ENCODE measurements around the gene CARS2. TPM values are rescaled to one million over a fixed set of nuclear protein-coding genes. Genes with fewer than 3 reads are reported as not detected.
"Not testable (repeated sequence)": the region's sequence is repeated elsewhere in the genome, so short reads cannot be mapped to it uniquely, and the experiment has no call there.

The CARS2 gene, protein sequence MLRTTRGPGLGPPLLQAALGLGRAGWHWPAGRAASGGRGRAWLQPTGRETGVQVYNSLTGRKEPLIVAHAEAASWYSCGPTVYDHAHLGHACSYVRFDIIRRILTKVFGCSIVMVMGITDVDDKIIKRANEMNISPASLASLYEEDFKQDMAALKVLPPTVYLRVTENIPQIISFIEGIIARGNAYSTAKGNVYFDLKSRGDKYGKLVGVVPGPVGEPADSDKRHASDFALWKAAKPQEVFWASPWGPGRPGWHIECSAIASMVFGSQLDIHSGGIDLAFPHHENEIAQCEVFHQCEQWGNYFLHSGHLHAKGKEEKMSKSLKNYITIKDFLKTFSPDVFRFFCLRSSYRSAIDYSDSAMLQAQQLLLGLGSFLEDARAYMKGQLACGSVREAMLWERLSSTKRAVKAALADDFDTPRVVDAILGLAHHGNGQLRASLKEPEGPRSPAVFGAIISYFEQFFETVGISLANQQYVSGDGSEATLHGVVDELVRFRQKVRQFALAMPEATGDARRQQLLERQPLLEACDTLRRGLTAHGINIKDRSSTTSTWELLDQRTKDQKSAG
- total RNA-seq (2014; rRNA removed; shearing (Covaris generic)), result 88.3 and 107 TPM in 2 replicates

DNA sequence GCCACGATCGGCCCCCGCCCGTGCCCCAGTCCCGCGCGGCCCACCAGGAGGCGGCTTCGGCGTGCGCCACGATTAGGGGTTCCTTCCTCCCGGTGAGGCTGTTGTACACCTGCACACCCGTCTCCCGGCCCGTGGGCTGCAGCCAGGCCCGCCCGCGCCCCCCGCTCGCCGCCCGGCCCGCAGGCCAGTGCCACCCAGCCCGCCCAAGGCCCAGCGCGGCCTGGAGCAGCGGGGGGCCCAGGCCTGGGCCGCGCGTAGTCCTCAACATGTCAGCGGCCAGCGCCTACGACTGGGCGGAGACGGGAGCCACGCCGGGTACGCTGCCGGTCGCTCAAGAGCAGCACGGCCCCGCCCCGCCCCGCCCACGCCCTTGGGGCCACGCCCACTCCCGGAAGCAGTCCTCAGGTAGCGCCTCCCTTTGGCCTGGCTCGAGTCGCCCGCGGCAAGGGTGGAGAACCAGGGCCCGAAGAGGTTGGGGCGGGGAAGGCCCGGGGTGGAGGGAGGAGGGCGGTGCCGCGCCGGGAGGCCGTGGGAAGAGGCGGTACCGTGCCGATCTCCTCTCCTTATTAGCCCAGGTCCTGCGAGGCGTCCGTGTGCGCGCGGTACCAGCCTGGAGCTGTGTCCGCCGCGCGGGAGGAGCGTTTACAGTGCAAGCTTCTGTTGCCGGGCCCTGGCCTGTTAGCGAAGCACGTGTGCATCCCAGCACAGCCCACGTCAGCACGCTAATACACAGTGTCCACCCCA, at the start of gene CARS2:
CARS2 (minus strand) TSS at position 291 of the 744 bp plus-strand sequence; CDS start at position 268, 23 bp downstream.
- DNase-seq (ENCODE audit: low spot score), result peak; percentile 99

DNA sequence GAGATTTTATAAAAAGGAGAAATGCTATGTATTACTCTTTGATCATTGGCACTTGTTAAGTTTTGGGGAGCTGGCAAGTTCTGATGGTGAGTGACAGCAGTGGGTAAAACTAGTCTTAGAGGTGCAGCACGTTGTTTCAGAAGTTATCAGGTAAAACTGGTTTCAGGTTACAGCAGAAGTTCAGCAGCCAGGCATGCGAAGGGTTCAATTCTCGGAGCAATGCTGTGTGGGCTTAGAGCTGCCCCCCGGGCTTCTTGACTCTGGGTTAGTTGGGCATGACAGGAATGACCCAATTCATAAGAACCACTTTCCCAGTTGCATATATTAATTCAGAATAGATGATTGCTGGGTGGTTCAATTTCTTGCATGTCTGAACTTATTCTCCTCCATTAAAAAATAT, 42.4 kb upstream of the CARS2 start:
- no peak for DNase-seq (ENCODE audit: low spot score)

DNA sequence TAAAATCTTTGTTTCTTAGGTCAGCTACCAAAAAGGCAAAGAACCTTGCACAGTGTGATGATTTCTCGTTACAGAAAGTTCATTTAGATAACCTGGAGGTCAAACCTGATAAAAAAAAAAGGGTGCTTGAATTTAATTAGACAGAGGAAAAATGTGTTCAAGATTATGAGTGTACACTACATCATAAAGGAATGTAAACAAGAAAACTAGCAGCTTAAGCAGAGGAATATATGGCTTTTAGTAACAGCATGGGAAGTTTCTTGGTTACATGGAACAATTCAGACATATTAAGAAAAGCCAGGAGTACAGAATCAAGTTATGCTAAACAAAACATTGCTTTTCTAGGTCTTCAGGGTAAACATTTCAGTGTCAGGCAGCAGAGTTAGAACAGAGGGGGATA, 40.5 kb upstream of the CARS2 start:
- no peak for DNase-seq (ENCODE audit: low spot score)

DNA sequence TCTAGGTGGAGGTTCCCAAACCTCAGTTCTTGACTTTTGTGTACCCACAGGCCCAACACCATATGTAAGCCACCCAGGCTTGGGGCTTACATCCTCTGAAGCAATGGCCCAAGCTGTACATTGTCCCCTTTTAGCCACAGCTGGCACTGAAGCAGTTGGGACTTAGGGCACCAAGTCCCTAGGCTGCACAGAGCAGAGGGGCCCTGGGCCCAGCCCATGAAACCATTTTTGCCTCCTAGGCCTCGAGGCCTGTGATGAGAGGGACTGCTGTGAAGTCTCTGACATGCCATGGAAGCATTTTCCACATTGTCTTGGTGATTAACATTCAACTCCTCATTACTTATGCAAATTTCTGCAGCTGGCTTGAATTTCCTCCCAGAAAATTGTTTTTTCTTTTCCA, 37.8 kb upstream of the CARS2 start:
- DNase-seq (ENCODE audit: low spot score), result no peak

DNA sequence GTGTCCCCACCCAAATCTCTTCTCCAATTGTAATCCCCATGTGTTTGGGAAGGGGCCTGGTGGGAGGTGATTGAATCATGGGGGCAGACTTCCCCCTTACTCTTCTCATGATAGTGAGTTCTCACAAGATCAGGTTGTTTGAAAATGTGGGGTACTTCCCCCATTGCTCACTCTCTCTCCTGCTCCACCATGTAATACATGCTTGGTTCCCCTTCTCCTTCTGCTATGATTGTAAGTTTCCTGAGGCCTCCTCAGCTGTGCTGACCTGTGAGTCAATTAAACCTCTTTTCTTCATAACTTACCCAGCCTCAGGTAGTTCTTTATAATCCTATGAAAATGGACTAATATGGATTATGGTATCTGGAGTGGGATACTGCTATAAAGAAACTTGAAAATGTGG, 31.6 kb upstream of the CARS2 start:
- no peak for DNase-seq (ENCODE audit: low spot score)

DNA sequence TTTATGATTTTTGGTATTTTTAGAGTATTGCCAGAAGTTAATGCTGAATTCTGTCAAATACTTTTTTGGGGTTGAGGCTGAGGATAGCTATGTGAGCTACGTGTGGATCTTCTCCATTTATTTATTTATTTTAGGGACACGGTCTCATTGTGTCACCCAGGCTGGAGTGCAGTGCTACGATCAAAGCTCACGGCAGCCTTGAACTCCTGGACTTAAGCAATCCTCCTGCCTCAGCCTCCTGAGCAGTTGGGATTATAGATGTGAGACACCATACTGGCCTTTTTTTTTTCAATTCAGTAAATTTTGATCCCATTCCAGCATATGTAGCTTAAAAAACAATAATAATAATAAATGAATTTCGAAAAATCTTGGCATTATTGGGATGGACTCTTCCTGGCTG, 28.6 kb upstream of the CARS2 start:
- DNase-seq (ENCODE audit: low spot score), result no peak

DNA sequence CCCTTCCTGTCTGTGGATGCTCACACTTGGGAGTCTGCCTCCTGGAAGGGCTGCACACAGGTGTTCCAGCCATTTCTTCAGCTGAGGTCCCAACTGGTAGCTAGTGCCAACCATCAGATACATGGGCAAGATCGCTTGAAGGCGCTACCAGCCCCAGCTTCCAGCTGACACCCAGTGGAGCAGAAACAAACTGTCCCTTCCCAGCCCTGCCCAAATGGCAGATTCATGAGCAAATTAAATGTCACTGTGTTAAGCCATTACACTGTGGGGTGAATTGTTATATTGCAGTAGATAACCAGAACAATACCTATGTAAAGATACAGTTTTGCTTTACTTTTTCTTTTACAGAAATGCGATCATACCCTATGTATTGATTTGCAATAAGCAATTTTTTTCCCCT, 25.2 kb upstream of the CARS2 start:
- DNase-seq (ENCODE audit: low spot score), result no peak

DNA sequence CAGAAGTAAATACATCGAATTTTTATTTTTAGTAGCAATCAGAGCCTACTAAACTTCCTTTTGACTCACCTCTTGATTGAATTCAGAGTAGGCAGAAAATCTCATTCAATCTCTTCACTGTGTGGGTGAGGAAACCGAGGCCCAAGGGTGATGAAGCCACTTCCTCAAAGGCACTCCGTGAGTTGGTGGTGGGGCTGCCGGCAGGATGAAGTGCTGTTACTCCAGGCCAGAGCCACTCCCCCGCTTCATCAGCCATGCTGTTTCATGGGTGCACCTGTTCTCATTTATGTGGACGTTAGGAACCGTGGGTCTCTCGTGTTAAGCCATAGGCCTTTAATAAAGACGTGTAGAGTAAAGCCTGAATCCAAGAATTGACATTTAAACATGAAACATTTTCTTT, 20.8 kb upstream of the CARS2 start:
- no peak for DNase-seq (ENCODE audit: low spot score)

DNA sequence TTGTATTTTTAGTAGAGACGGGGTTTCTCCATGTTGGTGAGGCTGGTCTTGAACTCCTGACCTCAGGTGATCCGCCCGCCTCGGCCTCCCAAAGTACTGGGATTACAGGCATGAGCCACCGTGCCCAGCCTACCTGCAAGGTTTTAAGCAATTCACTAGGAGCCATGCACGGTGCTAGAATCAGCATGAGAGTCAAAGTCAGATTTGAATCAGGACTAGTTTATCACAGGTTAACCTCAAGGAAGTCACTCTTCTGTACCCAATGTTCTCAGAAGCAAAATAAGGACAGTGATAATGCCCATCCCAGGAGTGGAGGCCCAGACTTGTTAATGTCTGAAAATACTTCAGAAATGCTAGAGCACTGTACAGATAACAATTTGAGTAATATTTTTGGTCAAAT, 20.2 kb upstream of the CARS2 start:
- not testable (repeated sequence) for DNase-seq (ENCODE audit: low spot score)

DNA sequence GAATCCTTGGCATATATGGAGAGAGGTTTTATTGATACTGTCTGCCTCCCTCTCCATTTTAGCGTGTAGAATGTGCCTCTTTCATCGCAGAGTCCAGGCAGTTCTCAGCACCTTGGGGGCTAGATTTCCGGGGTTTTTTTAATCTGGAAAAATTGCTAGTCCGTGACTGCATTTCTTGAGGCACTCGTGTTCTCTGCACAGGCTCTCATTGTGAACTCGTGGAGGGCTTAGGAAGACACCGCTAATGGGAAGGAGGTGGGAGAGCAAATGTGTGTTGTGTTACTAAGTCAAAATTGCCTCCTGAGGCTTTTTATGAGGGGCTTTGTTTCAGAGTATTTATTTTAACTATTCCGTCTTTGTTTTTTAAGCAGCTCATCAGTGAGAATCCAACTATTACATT, 17.7 kb upstream of the CARS2 start:
- DNase-seq (ENCODE audit: low spot score), result no peak

DNA sequence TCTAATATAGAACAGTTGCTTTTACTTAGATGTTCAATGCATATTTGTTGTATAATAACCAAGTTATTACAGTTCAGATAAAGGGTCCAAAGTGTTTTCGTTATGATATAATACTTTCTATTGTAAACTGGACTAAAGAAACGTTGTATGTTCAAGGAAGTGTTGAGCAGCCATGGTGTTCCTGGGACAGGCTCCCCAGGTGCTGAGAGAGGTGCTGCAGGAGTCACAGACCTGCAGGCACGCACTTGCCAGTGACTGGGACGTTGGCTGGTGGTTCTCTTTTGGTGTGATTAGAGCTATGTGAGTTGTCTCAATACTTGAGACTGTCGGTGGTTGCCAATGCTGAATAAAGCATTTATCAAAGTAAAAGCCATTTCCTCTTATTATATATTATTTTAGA, 17.1 kb upstream of the CARS2 start:
- DNase-seq (ENCODE audit: low spot score), result no peak

DNA sequence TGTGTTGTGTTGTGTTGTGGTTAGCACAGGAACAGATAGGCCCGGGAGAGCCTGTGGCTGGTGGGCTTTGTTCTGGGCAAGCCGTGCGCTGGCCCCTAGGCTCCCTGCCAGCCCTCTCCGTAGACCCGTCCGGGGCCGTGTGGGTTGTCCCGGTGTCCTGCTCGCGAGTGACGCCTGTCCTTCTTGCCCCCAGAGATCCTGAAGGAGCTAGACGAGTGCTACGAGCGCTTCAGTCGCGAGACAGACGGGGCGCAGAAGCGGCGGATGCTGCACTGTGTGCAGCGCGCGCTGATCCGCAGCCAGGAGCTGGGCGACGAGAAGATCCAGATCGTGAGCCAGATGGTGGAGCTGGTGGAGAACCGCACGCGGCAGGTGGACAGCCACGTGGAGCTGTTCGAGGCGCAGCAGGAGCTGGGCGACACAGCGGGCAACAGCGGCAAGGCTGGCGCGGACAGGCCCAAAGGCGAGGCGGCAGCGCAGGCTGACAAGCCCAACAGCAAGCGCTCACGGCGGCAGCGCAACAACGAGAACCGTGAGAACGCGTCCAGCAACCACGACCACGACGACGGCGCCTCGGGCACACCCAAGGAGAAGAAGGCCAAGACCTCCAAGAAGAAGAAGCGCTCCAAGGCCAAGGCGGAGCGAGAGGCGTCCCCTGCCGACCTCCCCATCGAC, 13.3 kb upstream of the CARS2 start:
- DNase-seq (ENCODE audit: low spot score), result no peak

DNA sequence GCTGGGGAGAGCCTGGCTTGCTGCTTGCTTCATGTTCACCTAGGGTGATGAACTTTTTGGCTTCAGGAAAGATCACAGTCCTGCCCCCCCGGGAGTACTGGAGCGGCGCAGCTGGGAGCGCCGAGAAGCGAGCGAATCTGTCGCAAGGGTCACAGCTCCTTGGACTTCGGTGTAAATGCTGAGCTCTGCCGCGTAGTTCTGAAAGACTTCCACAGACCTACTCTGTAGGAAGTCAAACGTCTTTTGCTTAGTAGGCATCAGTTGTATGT, 10.3 kb upstream of the CARS2 start:
- DNase-seq (ENCODE audit: low spot score), result peak; percentile 69

DNA sequence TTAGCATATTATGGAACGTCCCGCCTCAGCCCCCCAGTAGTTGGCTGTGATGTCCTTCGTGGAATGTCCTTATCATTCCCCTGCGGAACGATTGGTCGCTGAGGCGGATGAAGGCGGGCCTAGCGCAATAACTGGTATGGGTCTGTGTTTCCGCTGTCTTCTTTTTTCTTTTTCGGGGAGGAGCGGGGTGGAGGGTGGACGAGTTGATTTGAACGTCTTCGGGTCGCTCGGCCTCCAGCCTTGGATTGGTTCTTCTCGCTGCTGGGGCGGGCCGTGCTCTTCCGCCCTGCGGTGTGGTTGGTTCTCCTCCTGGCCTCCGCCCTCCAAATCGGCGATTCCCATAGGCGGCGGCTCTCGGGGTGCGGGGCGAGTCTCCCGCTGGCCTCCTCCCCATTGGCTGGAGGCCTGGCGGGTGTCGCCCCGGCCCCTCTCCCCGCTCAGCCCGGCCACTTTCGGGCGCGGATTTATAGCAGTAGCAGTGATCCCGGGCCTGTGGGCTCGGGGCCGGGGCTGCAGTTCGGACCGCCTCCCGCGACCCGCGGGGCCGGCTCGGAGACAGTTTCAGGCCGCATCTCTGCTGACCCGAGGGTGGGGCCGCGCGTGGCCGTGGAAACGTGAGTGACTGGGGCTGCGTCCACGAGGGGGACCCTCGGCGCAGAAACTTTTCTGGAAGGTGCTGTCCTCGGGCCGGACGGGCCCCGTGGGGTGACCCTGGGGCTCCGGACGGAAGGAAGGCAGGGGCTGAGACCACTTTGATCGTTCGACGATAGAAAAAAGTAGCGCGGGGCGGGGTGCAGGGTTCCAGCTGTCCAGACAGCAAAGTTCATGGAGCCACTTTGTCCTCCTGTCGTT, 9.7 kb upstream of the CARS2 start:
- peak; percentile 100 for DNase-seq (ENCODE audit: low spot score)

DNA sequence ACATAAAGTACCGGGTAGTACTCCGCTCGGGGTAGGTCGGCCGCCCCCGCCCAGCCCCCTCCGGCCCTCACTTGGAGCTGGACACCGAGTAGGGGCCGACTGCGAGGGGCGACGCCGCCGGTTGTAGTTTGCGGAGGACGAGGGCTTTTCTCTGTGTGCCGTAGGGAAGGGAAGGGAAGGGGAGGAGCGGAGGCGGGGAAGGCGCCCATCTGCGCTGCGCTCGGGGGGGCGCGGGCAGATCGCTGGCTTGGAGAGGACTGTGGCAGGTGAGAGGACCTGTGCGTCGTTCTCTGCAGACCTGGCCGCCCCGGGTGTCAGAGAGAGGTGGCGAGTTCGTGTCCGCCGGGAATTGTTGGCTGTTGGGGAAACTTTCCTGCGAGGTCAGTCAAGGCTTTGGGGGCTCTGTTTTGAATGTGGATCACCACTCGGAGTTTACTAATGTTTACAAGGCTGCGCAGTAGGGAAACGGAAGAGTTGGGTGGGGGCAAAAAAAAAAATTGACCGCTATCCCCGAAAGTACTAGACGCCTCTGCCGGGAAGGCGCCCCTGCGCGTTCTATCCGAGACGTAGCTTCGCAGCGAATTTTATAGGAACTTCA, 9.0 kb upstream of the CARS2 start:
- DNase-seq (ENCODE audit: low spot score), result no peak

DNA sequence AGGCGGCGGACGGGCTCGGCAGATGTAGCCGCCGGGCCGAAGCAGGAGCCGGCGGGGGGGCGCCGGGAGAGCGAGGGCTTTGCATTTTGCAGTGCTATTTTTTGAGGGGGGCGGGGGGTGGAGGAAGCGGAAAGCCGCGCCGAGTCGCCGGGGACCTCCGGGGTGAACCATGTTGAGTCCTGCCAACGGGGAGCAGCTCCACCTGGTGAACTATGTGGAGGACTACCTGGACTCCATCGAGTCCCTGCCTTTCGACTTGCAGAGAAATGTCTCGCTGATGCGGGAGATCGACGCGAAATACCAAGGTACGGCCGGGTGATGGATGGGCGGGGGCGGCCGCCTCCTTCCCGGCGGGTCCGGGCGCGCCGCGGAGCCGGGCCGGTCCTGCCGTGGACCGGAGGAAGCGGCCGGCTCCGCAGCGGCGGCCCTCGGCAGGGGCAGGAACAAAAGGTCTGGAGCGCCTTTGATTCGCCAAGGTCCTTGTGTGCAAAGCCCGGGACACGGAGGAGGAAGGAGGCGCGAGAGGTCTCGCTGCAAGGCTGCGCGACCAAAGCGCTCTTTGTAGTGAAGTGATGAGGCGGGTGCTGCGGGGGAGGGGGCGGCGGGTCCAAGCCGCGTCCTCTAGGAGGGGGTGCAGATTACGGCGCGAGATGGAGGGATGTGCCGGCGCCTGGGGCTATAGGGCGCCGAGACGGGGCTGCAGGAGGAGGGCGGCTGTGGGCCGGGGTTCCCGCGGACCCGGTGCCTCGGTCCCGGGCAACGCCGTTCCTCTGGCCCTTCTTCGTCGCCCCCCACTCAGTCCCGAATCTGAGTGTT, 8.3 kb upstream of the CARS2 start:
- DNase-seq (ENCODE audit: low spot score), result peak; percentile 50

DNA sequence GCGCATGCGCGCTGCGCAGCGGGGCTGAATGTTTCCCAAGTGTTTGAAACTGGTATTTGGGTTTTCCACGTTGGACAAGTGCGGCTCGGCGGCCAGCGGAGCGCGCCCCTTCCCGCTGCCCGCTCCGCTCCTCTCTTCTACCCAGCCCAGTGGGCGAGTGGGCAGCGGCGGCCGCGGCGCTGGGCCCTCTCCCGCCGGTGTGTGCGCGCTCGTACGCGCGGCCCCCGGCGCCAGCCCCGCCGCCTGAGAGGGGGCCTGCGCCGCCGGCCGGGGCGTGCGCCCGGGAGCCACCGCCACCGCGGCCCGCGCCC, 7.7 kb upstream of the CARS2 start, which contains the start of gene ING1:
ING1 (plus strand) TSS at position 59 of the 311 bp plus-strand sequence. CDS start 450 bp downstream, outside the sequence.
- no peak for DNase-seq (ENCODE audit: low spot score)

DNA sequence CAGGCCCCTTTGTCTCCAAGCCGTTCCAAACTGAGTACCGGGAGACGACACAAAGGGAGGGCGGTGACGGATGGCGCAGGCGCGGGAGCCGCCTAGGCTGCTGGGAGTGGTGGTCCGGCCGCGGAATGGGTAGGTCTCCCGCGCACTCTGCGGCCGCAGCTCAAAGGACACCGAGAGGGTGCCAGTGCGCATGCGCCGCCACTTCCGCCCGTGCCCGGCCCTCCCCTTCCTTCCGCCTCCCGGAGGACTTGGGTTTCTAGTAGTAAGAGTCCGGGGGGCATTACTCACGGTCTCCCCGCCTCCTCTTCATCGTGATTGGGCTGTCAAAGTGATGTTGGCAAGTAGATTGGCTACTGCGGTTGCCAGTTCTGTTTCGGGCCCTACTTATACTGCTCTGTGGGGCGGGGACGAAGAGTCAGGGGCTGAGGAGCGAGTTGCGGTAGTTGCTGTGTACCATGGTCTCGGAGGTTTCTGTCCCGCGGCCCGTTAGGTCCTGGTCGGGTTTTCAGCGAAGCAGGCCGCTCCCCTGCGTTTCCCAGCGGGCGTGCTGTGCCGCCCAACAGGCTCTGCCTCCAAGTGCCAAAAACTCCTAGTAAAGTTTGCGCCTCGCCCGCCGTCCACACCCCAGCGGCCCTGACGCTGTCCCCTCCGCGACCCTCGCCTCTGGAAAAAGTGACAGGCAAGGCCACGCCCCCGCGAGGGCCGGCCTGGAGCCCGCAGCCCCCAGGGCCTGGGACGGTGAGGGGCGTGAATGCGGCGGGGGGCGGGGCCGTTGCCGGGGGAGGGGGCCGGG, 7.1 kb upstream of the CARS2 start:
- DNase-seq (ENCODE audit: low spot score), result peak; percentile 100
